NCI-H774 (cell line): ENCODE results near the gene MLLT11.

Experiments used
- DNase-seq: peaks from one replicate; lab custom pipeline; 2025; lab: John Stamatoyannopoulos, UW

The MLLT11 gene, protein sequence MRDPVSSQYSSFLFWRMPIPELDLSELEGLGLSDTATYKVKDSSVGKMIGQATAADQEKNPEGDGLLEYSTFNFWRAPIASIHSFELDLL

DNA sequence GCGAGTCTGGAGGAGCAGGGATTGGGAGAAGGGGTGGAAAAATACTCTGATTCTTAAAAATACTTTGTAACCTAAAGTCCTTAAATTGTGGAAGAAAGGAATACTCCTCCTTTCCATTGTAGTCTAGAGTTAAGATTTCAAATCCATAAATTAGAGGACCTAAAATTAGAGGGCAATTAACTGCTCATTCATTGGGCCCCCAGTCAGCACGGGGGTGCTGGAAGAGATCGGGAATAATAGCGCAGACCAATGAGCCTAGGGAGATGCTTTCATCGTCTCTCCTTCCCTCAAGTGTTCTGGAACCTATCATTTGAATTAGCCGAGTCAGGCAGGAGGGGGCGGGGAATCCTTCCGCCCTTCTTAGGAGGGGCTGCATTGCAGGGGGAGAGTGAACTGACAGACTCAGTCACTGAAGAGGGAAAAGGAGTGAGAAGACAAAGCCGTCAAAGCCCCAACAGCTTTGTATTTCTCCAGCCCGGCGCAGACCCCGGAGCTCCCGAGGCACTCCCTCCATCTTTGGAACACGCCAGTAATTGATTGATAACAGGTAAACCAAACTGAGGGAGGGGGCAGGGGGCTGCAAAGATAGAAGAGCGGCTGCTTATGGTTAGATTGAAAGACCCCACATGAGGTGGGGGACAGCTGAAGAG lies at the start of gene MLLT11:
MLLT11 (plus strand) TSS at position 391 of the 650 bp plus-strand sequence. CDS start 6,828 bp downstream, outside the sequence.
- peak; percentile 66 for DNase-seq

DNA sequence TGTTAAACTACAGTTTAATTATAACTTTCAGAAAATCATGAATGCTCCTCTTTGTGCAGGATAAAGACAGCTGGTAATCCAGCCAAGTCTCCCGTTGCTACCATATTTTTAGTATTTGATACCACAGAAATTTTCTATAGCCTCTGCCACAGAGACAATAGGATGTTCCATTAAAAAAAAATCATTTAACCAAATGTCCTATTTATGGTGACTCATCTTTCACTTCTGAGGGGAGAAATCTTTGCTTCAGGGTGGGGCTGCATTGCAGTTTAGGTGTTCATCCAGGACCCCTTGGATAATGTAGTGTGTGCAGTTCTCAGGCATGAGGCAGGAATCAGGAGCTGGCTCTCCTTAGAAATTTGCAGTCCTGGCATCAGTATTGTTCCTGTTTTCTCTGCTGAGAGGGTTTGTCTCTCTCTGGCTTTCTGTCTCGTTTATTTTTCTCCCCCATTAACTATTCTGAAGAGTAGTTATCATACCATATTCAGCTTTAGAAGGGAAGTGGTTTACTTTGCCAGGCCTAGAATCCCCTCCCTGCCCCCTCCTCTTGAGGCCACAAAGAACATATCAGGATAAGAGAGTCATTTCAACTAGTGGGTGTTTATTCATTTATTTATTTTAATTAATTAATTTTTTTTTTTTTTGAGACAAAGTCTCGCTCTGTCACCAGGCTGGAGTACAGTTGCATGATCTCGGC lies 48.9 kb upstream of the MLLT11 start:
- no peak for DNase-seq

DNA sequence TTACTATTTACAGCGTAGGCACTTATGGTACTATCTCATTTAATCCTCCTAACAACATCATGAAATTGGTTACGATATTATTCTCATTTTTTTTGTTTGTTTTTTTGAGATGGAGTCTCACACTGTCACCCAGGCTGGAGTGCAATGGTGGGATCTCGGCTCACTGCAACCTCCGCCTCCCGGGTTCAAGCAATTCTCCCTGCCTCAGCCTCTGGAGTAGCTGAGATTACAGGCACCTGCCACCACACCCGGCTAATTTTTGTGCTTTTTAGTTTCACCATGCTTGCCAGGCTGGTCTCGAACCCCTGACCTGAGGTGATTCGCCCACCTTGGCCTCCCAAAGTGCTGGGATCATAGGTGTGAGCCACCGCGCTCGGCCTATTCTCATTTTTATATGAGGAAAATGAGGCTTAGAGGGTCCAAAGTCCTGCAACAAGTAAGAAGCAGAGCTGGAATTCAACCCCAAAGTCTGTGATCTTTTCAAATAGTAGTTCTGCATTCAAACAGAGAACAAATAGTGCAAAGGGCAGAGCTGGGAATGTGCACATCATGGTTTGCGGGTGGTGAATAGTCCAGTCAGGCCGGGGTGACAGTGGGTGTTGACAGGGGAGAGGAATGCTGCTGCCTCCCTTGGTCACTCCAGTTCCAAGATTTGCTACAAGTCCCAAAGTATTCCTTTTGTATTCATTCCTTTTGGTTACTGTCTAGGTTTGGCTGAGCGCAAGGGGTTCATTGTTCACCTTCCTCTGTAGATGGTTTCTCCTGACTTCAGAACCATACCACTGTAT lies 47.3 kb upstream of the MLLT11 start:
- DNase-seq: no peak

DNA sequence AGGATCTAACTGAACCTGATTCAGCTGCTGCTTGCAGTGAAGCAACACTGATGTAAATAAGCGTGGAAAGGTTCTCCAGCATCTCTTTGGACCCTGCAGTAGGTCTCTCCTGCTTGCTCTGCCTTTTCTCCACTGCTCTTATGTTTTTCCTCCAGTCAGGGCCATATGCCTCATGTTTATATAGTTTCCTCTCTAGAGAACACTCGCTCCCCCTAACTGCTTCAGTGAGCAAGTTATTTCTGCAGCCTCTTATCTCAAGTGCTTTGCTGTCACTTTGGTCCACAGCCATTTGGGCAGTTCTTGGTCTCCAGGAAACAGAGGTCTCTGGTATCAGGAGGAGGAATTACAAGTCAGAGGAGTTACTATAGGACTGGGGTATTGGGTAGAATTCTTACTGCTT lies 46.7 kb upstream of the MLLT11 start:
- DNase-seq: no peak

DNA sequence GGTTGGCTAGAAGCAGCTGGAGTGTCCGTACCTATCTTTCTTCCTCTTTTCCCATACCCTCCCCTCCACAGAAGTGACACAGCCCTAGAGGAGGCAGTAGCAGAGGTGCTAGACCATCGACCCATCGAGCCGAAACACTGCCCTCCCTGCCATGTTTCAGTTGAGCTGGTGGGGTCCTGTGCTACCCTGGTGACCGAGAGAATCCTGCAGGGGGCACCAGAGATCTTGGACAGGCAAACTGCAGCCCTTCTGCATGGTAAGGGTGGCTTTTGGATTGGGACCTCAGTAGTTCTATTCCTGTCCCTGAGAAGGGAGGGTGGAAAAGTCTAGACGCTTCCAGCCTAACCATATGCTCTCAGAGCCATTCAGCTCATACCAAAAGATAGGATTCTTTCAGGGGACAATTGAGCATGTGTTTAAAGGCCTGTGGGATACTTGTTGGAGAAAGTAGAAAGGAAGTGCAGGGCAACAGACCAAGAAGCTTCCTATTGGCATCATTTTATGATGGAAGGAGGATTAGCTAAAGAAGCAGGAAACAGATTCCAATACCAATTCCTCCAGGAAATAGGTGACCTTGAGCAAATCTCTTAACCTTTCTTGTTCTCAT lies 35.6 kb upstream of the MLLT11 start:
- peak; percentile 27 for DNase-seq

DNA sequence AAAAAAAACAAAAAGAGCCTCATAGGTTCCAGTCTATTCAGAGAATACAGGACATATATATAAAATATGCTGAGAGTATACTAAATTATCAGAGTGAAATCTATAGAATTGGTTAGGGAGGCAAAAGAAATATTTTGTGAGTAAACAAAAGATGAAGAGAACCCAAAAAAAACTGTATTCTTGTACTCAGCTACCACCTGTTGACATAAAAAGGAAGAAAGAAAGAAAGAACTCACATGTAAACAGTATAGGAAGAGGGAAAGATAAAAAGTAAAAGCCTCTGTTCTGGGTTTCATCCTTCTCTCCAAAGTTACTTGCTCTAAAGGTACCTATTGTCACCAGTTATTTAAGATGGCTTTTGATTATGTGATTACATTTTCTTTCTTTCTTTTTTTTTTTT lies 33.7 kb upstream of the MLLT11 start:
- no peak for DNase-seq

DNA sequence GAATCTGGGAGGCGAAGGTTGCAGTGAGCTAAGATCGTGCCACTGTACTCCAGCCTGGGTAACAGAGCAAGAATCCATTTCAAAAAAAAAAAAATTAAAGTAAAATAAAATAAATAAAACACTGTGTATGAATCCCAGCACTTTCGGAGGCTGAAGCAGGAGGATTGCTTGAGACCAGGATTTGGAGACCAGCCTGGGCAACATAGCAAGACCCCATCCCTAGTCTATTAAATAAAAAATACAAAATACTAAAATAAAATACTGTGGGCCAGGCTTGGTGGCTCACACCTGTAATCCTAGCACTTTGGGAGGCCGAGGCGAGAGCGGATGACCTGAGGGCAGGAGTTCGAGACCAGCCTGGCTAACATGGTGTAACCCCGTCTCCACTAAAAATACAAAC lies 28.0 kb upstream of the MLLT11 start:
- DNase-seq: no peak

DNA sequence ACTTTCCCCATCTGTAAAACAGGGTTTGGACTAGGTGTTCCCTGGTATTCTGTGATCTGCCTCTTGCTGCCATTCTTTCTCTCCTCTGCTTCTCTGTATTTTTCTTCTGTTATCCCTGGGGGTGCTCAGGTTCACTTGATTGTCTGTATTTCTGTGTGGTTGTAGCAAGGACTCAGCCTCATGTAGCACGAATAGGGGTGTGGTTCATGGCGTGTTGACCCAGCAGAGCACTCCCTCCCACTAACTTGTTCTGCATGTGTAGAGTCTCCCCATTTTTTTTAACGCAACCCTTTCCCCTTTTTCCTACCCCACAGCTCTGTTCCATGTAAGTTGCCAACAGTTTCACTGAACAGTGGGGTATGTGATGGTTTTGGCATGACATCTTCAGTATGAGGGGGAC lies 25.0 kb upstream of the MLLT11 start:
- DNase-seq: no peak

DNA sequence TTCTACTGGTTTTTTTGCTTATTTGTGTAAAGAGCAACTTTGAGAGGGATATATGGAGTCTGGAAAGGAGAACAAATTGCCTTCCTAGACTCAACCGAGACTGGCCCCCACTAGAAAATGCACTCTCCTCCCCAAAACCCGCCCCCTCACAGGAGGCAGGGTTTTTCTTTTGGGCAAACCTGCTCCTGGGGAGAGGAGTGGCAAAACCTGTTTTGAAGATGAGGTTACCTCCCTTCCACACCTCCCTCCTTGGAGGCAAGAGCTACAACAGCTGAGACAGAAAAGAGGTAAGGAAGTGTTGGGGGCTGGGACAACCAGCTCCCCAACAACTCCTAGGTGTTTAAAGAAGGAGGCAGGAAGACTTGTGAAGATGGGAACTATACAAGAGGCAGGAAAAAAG lies 23.8 kb upstream of the MLLT11 start, which contains the start of gene BNIPL:
BNIPL (plus strand) TSS at position 231 of the 400 bp plus-strand sequence; CDS start at position 371, 140 bp downstream.
- no peak for DNase-seq

DNA sequence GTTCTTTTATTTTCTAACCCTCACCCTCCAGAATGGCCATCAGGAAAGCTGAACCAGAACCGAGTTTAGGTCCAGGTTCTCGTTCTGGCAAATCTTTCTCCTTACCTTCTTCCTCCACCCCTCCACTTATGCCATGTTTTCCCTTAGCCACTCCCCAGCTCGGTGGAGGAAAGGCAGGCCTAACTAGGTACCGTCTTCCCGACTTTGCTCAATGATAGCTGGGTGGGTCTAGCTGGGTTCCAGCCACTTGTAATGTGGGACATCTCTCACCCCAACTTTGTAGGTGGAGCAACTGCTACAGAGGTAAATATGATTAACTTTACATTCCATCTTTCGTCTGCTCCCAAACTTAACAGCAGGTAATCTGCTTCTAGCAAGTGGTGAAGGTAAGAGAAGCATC lies 23.2 kb upstream of the MLLT11 start:
- no peak for DNase-seq

DNA sequence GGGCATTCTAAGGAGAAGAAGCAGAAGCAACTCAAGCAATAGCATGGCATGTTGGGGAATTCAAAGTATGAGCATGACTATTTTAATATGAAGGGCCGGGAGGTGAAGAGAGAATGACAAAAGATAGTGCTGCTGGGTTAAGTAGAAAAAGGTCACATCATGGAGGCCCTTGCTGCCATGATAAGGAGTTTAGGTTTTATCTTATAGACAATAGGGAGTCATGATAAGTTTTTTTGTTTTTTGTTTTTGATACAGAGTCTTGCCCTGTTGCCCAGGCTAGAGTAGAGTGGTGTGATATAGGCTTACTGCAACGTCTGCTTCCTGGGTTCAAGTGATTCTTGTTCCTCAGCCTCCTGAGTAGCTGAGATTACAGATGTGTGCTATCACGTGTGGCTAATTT lies 20.7 kb upstream of the MLLT11 start:
- DNase-seq: no peak

DNA sequence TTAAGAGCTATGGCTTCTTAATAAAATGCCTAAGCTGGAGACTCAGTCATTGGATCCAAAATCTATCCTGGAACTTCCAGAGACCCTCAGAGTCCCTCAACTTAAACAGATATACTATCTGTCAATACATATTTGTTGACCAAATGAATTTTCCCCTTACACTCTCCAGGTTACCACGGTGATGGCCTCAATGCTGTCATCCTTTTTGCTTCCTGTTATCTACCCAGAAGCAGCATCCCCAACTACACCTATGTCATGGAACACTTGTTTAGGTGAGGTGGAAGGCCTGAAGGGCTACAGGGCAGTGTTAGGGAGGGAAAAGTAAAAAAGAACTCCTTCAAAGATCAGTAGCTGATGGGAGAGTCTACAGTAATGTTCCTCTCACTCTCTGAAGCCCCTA lies 17.0 kb upstream of the MLLT11 start:
- no peak for DNase-seq

DNA sequence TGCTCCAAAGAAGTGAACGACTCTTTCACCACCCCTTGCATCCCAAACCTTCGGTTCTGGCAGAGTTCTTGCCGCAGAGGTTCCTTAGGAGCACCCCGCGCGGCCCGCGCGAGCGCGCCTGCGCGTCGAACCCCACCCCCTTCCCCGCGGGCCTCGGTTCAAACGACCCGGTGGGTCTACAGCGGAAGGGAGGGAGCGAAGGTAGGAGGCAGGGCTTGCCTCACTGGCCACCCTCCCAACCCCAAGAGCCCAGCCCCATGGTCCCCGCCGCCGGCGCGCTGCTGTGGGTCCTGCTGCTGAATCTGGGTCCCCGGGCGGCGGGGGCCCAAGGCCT lies 12.6 kb upstream of the MLLT11 start, which contains the start of gene C1orf56:
C1orf56 (plus strand) TSS at position 161 of the 334 bp plus-strand sequence; CDS start at position 258, 97 bp downstream.
- peak; percentile 55 for DNase-seq

DNA sequence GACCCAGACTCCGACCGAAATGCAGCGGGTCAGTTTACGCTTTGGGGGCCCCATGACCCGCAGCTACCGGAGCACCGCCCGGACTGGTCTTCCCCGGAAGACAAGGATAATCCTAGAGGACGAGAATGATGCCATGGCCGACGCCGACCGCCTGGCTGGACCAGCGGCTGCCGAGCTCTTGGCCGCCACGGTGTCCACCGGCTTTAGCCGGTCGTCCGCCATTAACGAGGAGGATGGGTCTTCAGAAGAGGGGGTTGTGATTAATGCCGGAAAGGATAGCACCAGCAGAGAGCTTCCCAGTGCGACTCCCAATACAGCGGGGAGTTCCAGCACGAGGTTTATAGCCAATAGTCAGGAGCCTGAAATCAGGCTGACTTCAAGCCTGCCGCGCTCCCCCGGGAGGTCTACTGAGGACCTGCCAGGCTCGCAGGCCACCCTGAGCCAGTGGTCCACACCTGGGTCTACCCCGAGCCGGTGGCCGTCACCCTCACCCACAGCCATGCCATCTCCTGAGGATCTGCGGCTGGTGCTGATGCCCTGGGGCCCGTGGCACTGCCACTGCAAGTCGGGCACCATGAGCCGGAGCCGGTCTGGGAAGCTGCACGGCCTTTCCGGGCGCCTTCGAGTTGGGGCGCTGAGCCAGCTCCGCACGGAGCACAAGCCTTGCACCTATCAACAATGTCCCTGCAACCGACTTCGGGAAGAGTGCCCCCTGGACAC lies 12.1 kb upstream of the MLLT11 start:
- DNase-seq: peak; percentile 16

DNA sequence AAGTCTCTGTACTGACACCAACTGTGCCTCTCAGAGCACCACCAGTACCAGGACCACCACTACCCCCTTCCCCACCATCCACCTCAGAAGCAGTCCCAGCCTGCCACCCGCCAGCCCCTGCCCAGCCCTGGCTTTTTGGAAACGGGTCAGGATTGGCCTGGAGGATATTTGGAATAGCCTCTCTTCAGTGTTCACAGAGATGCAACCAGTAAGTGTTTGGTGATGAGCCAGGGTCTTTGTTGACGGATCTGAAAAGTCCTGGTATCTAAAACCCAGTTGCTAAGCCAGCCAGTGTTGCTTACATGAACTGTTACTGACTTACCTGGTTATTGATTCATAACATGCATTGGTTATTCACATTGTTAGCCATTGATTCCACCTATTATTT lies 11.6 kb upstream of the MLLT11 start:
- no peak for DNase-seq

DNA sequence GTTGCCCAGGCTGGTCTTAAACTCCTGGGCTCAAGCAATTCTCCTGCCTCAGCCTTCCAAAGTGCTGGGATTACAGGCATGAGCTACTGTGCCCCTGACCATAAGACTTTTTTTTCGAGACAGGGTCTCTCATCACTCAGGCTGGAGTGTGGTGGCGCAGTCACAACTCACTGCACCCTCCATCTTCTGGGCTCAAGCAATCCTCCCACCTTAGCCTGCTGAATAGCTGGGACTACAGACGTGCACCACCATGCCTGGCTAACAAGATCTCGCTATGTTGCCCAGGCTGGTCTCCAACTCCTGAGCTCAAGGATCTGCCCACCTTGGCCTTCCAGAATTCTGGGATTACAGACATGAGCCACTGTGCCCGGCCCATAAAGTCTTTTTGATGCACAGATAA lies 10.7 kb upstream of the MLLT11 start:
- no peak for DNase-seq

DNA sequence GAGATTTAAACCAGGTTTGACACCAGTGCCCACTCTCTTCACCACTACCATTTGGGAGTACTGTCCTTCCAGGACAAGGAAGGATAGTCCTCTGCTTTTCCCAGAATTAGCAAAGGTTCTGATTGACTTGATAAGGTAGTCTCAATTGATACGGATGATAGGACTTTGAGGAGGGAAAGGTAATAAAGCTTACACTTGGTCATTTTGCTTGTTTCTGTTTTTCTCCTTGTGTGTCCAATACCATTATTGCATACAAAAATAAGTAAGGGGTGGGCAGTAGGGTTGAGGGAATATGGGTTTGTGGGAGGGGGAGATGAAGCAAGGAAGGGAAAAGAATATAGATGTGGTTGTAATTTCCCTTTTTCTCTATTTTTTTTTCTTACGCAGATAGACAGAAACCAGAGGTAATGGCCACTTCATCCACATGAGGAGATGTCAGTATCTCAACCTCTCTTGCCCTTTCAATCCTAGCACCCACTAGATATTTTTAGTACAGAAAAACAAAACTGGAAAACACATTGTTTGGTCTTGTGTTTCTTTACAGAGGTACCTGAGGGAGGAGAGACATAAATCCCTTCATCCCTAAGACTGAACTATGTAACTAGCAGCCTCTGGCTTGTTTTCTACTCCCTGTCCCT lies 10.0 kb upstream of the MLLT11 start:
- DNase-seq: no peak

DNA sequence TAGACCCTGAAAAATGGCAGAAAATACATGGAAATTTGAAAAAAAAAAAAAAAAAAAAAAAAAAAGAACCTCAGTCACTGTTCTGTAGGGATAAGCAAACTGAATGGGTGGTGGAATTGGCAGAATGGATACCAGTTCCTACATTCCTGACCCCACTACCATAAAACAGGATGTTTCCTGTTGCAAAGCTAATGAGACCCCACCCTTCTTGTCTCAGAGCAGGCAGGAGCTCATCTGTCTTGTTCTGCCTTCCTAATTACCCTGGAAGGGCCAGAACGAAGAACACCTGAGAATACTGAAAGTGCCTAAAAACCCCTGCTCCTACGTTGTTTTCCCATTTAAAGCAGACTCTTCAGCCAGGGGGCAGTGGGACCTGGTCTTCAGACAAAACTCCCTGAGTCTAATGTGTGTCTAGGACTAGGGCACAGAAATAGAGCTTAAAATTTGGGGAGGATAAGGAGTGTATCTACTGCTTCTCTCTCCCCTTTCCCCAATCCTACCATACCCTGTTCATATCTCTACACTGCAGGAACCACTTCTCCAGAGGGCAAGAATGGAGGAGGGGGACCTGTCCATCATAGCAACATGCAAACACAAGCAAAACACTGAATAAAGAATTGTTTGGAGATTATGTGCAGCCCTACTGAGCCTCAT lies 8.7 kb upstream of the MLLT11 start:
- DNase-seq: no peak

DNA sequence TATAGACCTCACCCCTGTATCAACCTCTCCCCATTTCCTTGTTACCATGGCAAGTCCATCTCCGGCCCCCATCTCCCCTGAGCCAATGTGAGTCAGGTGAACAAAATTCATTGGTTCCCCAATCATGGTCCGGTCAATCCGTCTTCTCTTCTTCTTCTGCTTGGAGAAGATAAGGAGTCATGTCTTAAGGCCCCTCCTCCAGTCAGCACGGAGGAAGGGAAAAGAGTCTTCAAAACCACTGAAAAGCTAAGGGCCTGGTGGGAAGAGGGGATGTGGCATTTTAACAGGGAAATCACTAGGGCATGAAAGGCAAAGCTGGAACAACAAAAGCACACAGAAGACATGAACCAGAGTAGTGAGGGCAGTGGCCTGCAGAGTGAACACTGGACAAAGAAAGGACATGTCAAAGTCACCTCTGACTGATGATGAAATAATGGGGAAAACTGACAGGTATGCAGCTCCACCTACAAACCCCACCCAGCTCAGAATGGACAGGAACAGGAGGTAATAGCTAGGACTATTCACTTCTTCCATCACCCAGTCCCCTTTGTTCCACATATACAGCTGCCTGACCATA lies 5.1 kb upstream of the MLLT11 start:
- DNase-seq: no peak

DNA sequence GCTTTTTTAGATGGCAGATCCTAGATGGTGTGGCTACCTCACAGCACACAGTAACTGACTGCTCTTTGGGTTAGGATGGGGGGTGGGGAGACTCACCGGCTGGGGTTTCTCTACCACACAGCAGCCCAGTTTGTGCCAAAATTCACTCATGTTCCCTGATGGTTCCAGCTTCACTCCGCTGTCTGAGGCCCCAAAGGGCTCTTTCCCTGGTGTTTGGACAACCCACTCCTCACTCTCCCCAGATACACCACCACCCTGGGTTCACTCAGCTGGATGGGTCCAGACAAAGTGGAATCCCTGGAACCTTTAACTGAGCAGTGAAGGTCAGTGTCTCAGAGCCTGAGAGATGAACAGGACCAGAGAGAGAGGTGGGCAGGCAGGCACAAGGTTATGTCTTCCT lies 4.6 kb upstream of the MLLT11 start:
- DNase-seq: no peak
